Hepatocyte (in vitro differentiated cells): ENCODE measurements around the gene TWIST2. TPM values are rescaled to one million over a fixed set of nuclear protein-coding genes. Genes with fewer than 3 reads are reported as not detected.

Experiments
- DNase-seq: peaks from one replicate; pipeline ENCODE4 v3.0.0-alpha.2; 2016; ENCODE audit warnings: low spot score
- H2AFZ ChIP-seq: fragments of 200-600 bp; sonication (generic); 2 replicates; pipeline ENCODE4 v1.6.0; 2016; ENCODE audit warnings: antibody characterized with exemption, mild to moderate bottlenecking
- H3K27ac ChIP-seq: fragments of 200-600 bp; sonication (generic); 2 replicates; pipeline ENCODE4 v1.5.1; 2016; ENCODE audit warnings: mild to moderate bottlenecking
- H3K27me3 ChIP-seq: fragments of 200-600 bp; sonication (generic); 2 replicates; pipeline ENCODE4 v1.6.1; 2016
- H3K36me3 ChIP-seq: fragments of 200-600 bp; sonication (generic); replicated peaks from 2 replicates; pipeline ENCODE4 v1.5.1; 2016; ENCODE audit warnings: low read depth; ENCODE audit not compliant: insufficient read depth
- H3K4me1 ChIP-seq: fragments of 200-600 bp; sonication (generic); 2 replicates; pipeline ENCODE4 v1.5.1; 2016; ENCODE audit warnings: mild to moderate bottlenecking, moderate library complexity; ENCODE audit not compliant: insufficient read depth
- H3K4me2 ChIP-seq: fragments of 200-600 bp; sonication (generic); 2 replicates; pipeline ENCODE4 v1.6.0; 2016
- H3K4me3 ChIP-seq: fragments of 200-600 bp; sonication (generic); 2 replicates; pipeline ENCODE4 v1.5.1; 2016; ENCODE audit warnings: mild to moderate bottlenecking
- H3K79me2 ChIP-seq: fragments of 200-600 bp; sonication (generic); 2 replicates; pipeline ENCODE4 v1.6.0; 2017; ENCODE audit warnings: mild to moderate bottlenecking
- H3K9me2 ChIP-seq: fragments of 200-600 bp; sonication (generic); replicated peaks from 2 replicates; pipeline ENCODE4 v1.6.0; 2017; ENCODE audit warnings: mild to moderate bottlenecking; ENCODE audit not compliant: insufficient read depth
- H3K9me3 ChIP-seq: fragments of 200-600 bp; sonication (generic); 2 replicates; pipeline ENCODE4 v1.5.1; 2016; ENCODE audit warnings: low read depth, mild to moderate bottlenecking
- H4K20me1 ChIP-seq: fragments of 200-600 bp; sonication (generic); 2 replicates; pipeline ENCODE4 v1.6.0; 2016; ENCODE audit warnings: mild to moderate bottlenecking; ENCODE audit not compliant: insufficient read depth, poor library complexity, severe bottlenecking
- CTCF ChIP-seq: fragments of 200-600 bp; sonication (generic); IDR thresholded peaks from 2 replicates; pipeline ENCODE4 v1.5.1; 2016; ENCODE audit warnings: antibody characterized with exemption, mild to moderate bottlenecking; ENCODE audit not compliant: poor library complexity
- EZH2 ChIP-seq: fragments of 200-600 bp; sonication (generic); IDR thresholded peaks from 2 replicates; pipeline ENCODE4 v1.6.1; 2016; ENCODE audit warnings: antibody characterized with exemption, mild to moderate bottlenecking, borderline replicate concordance
- EZH2phosphoT487 ChIP-seq: fragments of 200-600 bp; sonication (generic); IDR thresholded peaks from one replicate; pipeline ENCODE4 v1.6.1; 2018; ENCODE audit warnings: antibody characterized with exemption, mild to moderate bottlenecking, low read depth, moderate library complexity; ENCODE audit not compliant: unreplicated experiment, severe bottlenecking
- WGBS: methylation state at CpG from one replicate; pipeline ENCODE4 v1.1.6; 2016; ENCODE audit warnings: low lambda C conversion rate; ENCODE audit errors: missing lambda C conversion rate; 5-methylcytosine and 5-hydroxymethylcytosine counted together
- polyA plus RNA-seq: library from polyadenylated mRNA; unstranded; fragments of >200 nt; fragmentation: Nextera tagmentation; extraction: Ambion mirVana; gene quantifications from 2 replicates; pipeline ENCODE4 v1.2.1, GENCODE V29; 2016
- total RNA-seq: library from RNA; depleted of rRNA; stranded (reverse); fragments of >200 nt; gene quantifications from 2 replicates; pipeline ENCODE4 v1.2.3, GENCODE V29; 2014

The TWIST2 gene
- total and polyA plus RNA-seq, 2 experiments from 2014 or later = 13.5 to 19.7 TPM

- H4K20me1 ChIP-seq = no peaks in the 10 kb centered on the region
- TF ChIP-seq EZH2phosphoT487 = no peak
- TF ChIP-seq EZH2 = no peak
- DNase-seq = no peak
- no peaks in the 10 kb centered on the region for H3K4me1 ChIP-seq
- no peaks in the 10 kb centered on the region for H3K79me2 ChIP-seq
- H3K9me3 ChIP-seq = no peaks in the 10 kb centered on the region
- 88% methylated on average over 4 of the region's 4 CpGs for WGBS
- H3K9me2 ChIP-seq = no peaks in the 10 kb centered on the region
- no peaks in the 10 kb centered on the region for H3K27me3 ChIP-seq
- no peak overlapping the region for H3K4me3 ChIP-seq
- no peaks in the 10 kb centered on the region for H3K36me3 ChIP-seq
- H2AFZ ChIP-seq = no peak overlapping the region
- H3K27ac ChIP-seq = no peak overlapping the region
- H3K4me2 ChIP-seq = no peak overlapping the region
Measured at GRCh38 chr2:238920601-238921001, 72.7 kb downstream of the TWIST2 start.

- H3K36me3 ChIP-seq = no peaks in the 10 kb centered on the region
- TF ChIP-seq EZH2 (no peak), CTCF (no peak)
- no peak for DNase-seq
- no peak overlapping the region for H2AFZ ChIP-seq
- H3K4me1 ChIP-seq = no peaks in the 10 kb centered on the region
- 92% methylated on average over 8 of the region's 8 CpGs for WGBS
- H3K9me3 ChIP-seq = no peaks in the 10 kb centered on the region
- no peaks in the 10 kb centered on the region for H3K9me2 ChIP-seq
- no peak overlapping the region for H3K27ac ChIP-seq
- no peaks in the 10 kb centered on the region for H3K27me3 ChIP-seq
- H3K4me3 ChIP-seq = no peak overlapping the region
- H3K79me2 ChIP-seq = no peaks in the 10 kb centered on the region
- H3K4me2 ChIP-seq = no peak overlapping the region
- H4K20me1 ChIP-seq = no peaks in the 10 kb centered on the region
Measured at GRCh38 chr2:238921259-238921658, 73.4 kb downstream of the TWIST2 start.

- no peaks in the 10 kb centered on the region for H3K36me3 ChIP-seq
- no peak overlapping the region for H3K4me2 ChIP-seq
- H4K20me1 ChIP-seq = no peaks in the 10 kb centered on the region
- H3K79me2 ChIP-seq = no peaks in the 10 kb centered on the region
- no peaks in the 10 kb centered on the region for H3K27me3 ChIP-seq
- TF ChIP-seq CTCF (no peak), EZH2phosphoT487 (no peak), EZH2 (no peak)
- no peak overlapping the region for H3K4me3 ChIP-seq
- H3K4me1 ChIP-seq = no peaks in the 10 kb centered on the region
- DNase-seq = no peak
- WGBS = 88% methylated on average over 15 of the region's 15 CpGs
- H3K9me3 ChIP-seq = no peaks in the 10 kb centered on the region
- no peak overlapping the region for H2AFZ ChIP-seq
- no peaks in the 10 kb centered on the region for H3K9me2 ChIP-seq
- H3K27ac ChIP-seq = no peak overlapping the region
Measured at GRCh38 chr2:238921681-238922319, 73.9 kb downstream of the TWIST2 start.

DNA sequence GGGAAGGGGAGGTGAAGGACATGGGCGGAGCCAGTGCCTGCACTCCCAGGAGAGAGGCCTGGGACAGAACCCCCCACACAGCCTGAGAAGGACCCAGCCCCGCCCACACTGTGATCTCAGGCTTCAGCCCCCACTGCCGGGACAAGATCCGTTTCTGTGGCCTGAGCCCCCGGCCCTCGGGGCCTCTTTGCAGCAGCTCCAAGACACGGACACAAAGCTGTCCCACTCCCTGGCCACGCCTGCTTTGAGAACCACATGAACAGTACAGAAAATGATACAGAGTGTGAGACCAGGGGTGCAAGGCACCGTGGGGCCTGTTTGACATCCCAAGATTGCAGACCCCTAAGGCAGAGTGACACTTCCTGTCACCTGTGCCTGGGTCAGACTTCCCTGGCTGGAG lies 74.5 kb downstream of the TWIST2 start:
- no peak overlapping the region for H3K27ac ChIP-seq
- H3K9me3 ChIP-seq = no peaks in the 10 kb centered on the region
- WGBS = 83% methylated on average over 9 of the region's 9 CpGs
- no peaks in the 10 kb centered on the region for H4K20me1 ChIP-seq
- H3K4me1 ChIP-seq = no peaks in the 10 kb centered on the region
- no peak overlapping the region for H2AFZ ChIP-seq
- H3K27me3 ChIP-seq = no peaks in the 10 kb centered on the region
- H3K36me3 ChIP-seq = no peaks in the 10 kb centered on the region
- no peaks in the 10 kb centered on the region for H3K9me2 ChIP-seq
- H3K4me3 ChIP-seq = no peak overlapping the region
- no peak for DNase-seq
- no peaks in the 10 kb centered on the region for H3K79me2 ChIP-seq
- TF ChIP-seq EZH2phosphoT487 (no peak), CTCF (no peak), EZH2 (no peak)
- no peak overlapping the region for H3K4me2 ChIP-seq
